ENCODE data around the gene MAGEB10.

- TF ChIP-seq CTCF (IDR thresholded peaks at IDR 0.05; ENCODE audit: insufficient read depth, low read depth, low read length), result no peak
- TF ChIP-seq EZH2 (IDR thresholded peaks at IDR 0.05; ENCODE audit: insufficient read depth, low read length), result no peak
Measured at GRCh38 chrX:27838185-27838584, 30.4 kb downstream of the MAGEB10 start.
